HepG2 (cell line): ENCODE data around the gene KLHL17. TPM values are rescaled to one million over a fixed set of nuclear protein-coding genes. Genes with fewer than 3 reads are reported as not detected.

Experiments
- AGO1 ChIP-seq: fragments of 200-400 bp; formaldehyde crosslinking; IDR thresholded peaks from 2 replicates; pipeline ENCODE4 v1.6.1; 2017; ENCODE audit warnings: mild to moderate bottlenecking, low read depth, low read length, moderate library complexity; ENCODE audit not compliant: poor library complexity, severe bottlenecking
- CAMTA2 ChIP-seq: sonication (generic); formaldehyde crosslinking; IDR thresholded peaks from 2 replicates; pipeline ENCODE4 v1.4.0; 2020; ENCODE audit warnings: mild to moderate bottlenecking, missing genetic modification reagents, borderline replicate concordance
- GLI4 ChIP-seq: sonication (generic); formaldehyde crosslinking; IDR thresholded peaks from 2 replicates; pipeline ENCODE4 v1.5.1; 2020; ENCODE audit warnings: missing genetic modification reagents, mild to moderate bottlenecking, moderate library complexity, borderline replicate concordance
- JARID2 ChIP-seq: sonication (generic); formaldehyde crosslinking; IDR thresholded peaks from 2 replicates; pipeline ENCODE4 v1.8.1; 2023; ENCODE audit warnings: missing genetic modification reagents, inconsistent platforms; ENCODE audit not compliant: insufficient replicate concordance
- RAD51 ChIP-seq: fragments of 450-650 bp; IDR thresholded peaks from 2 replicates; pipeline ENCODE4 v1.6.1; 2016; ENCODE audit warnings: borderline replicate concordance
- SETDB1 ChIP-seq: sonication (generic); formaldehyde crosslinking; IDR thresholded peaks from 2 replicates; pipeline ENCODE4 v1.5.1; 2020; ENCODE audit warnings: missing genetic modification reagents, mild to moderate bottlenecking, borderline replicate concordance
- TFE3 ChIP-seq: IDR thresholded peaks from 2 replicates; pipeline ENCODE4 v1.6.1; 2016
- XRCC5 ChIP-seq: fragments of 200-400 bp; formaldehyde crosslinking; optimal IDR thresholded peaks from 2 replicates; pipeline ENCODE3; 2017; ENCODE audit warnings: mild to moderate bottlenecking, low read length
- ZBTB7B ChIP-seq: sonication (generic); formaldehyde crosslinking; IDR thresholded peaks from 2 replicates; pipeline ENCODE4 v1.4.0; 2020; ENCODE audit warnings: missing genetic modification reagents
- ZNF251 ChIP-seq: sonication (generic); formaldehyde crosslinking; IDR thresholded peaks from 2 replicates; pipeline ENCODE4 v1.9.0; 2021; ENCODE audit warnings: mild to moderate bottlenecking, missing genetic modification reagents
- ZNF468 ChIP-seq: sonication (generic); formaldehyde crosslinking; IDR thresholded peaks from 2 replicates; pipeline ENCODE4 v1.8.0; 2022; ENCODE audit warnings: mild to moderate bottlenecking, moderate library complexity, missing genetic modification reagents
- ZNF543 ChIP-seq: sonication (generic); formaldehyde crosslinking; IDR thresholded peaks from 2 replicates; pipeline ENCODE4 v1.4.0; 2020; ENCODE audit warnings: mild to moderate bottlenecking, missing genetic modification reagents
- ZNF607 ChIP-seq: sonication (generic); formaldehyde crosslinking; IDR thresholded peaks from 2 replicates; pipeline ENCODE4 v1.5.1; 2020; ENCODE audit warnings: missing genetic modification reagents, mild to moderate bottlenecking, borderline replicate concordance
- polyA plus RNA-seq, 8 experiments: library from polyadenylated mRNA; depleted of rRNA in 3 of 8; stranded (reverse) in 7 of 8; unstranded in 1 of 8; fragments of >200 nt; fragmentation: Illumina TruSeq in 4 of 8; extraction: Trizol in 4 of 8; gene quantifications; 2 replicates each; pipeline versions ENCODE4 v1.2.1 to v1.2.3, GENCODE V29; 2011 to 2016; ENCODE audit warnings: low read depth in 4 of 8, missing spikeins in 1 of 8, mixed read lengths in 1 of 8; ENCODE audit not compliant: insufficient read depth in 1 of 8
- total RNA-seq, 5 experiments: library from RNA; depleted of rRNA; stranded (reverse); fragments of >200 nt; fragmentation: Illumina TruSeq; extraction: Trizol; gene quantifications; 2 replicates each; pipeline ENCODE4 v1.2.3, GENCODE V29; 2016; ENCODE audit warnings: low read depth in 1 of 5
- TF ChIP-seq, protein P1 (sequence below): sonication (generic); formaldehyde crosslinking; IDR thresholded peaks from 2 replicates; pipeline ENCODE4 v1.4.0; 2020; ENCODE audit warnings: mild to moderate bottlenecking, missing genetic modification reagents
- TF ChIP-seq, protein P2 (sequence below): sonication (generic); formaldehyde crosslinking; IDR thresholded peaks from one replicate; pipeline ENCODE4 v1.5.1; 2020; ENCODE audit warnings: mild to moderate bottlenecking, missing genetic modification reagents; ENCODE audit errors: not compliant biosample characterization

The KLHL17 gene
- total and polyA plus RNA-seq, 2 of the 13 experiments (the other 11 are each of a cell fraction or from before 2014, with no cell fraction given), result 9.3 to 24.7 TPM

- TF ChIP-seq ZNF468 (CRISPR knock-in tag) (no peak), SETDB1 (no peak), ZNF607 (CRISPR knock-in tag) (no peak), TFE3 (CRISPR knock-in tag) (no peak), AGO1 (no peak), ZNF251 (CRISPR knock-in tag) (no peak), JARID2 (no peak), RAD51 (no peak), CAMTA2 (CRISPR knock-in tag) (no peak), ZNF543 (CRISPR knock-in tag) (no peak), ZBTB7B (peak; percentile 78), XRCC5 (no peak), GLI4 (0 out of 2 replicates have a peak, but pooled peaks have one; percentile 48)
- TF ChIP-seq, protein P1, sequence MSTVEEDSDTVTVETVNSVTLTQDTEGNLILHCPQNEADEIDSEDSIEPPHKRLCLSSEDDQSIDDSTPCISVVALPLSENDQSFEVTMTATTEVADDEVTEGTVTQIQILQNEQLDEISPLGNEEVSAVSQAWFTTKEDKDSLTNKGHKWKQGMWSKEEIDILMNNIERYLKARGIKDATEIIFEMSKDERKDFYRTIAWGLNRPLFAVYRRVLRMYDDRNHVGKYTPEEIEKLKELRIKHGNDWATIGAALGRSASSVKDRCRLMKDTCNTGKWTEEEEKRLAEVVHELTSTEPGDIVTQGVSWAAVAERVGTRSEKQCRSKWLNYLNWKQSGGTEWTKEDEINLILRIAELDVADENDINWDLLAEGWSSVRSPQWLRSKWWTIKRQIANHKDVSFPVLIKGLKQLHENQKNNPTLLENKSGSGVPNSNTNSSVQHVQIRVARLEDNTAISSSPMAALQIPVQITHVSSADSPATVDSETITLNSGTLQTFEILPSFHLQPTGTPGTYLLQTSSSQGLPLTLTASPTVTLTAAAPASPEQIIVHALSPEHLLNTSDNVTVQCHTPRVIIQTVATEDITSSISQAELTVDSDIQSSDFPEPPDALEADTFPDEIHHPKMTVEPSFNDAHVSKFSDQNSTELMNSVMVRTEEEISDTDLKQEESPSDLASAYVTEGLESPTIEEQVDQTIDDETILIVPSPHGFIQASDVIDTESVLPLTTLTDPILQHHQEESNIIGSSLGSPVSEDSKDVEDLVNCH, result no peak
- TF ChIP-seq, protein P2, sequence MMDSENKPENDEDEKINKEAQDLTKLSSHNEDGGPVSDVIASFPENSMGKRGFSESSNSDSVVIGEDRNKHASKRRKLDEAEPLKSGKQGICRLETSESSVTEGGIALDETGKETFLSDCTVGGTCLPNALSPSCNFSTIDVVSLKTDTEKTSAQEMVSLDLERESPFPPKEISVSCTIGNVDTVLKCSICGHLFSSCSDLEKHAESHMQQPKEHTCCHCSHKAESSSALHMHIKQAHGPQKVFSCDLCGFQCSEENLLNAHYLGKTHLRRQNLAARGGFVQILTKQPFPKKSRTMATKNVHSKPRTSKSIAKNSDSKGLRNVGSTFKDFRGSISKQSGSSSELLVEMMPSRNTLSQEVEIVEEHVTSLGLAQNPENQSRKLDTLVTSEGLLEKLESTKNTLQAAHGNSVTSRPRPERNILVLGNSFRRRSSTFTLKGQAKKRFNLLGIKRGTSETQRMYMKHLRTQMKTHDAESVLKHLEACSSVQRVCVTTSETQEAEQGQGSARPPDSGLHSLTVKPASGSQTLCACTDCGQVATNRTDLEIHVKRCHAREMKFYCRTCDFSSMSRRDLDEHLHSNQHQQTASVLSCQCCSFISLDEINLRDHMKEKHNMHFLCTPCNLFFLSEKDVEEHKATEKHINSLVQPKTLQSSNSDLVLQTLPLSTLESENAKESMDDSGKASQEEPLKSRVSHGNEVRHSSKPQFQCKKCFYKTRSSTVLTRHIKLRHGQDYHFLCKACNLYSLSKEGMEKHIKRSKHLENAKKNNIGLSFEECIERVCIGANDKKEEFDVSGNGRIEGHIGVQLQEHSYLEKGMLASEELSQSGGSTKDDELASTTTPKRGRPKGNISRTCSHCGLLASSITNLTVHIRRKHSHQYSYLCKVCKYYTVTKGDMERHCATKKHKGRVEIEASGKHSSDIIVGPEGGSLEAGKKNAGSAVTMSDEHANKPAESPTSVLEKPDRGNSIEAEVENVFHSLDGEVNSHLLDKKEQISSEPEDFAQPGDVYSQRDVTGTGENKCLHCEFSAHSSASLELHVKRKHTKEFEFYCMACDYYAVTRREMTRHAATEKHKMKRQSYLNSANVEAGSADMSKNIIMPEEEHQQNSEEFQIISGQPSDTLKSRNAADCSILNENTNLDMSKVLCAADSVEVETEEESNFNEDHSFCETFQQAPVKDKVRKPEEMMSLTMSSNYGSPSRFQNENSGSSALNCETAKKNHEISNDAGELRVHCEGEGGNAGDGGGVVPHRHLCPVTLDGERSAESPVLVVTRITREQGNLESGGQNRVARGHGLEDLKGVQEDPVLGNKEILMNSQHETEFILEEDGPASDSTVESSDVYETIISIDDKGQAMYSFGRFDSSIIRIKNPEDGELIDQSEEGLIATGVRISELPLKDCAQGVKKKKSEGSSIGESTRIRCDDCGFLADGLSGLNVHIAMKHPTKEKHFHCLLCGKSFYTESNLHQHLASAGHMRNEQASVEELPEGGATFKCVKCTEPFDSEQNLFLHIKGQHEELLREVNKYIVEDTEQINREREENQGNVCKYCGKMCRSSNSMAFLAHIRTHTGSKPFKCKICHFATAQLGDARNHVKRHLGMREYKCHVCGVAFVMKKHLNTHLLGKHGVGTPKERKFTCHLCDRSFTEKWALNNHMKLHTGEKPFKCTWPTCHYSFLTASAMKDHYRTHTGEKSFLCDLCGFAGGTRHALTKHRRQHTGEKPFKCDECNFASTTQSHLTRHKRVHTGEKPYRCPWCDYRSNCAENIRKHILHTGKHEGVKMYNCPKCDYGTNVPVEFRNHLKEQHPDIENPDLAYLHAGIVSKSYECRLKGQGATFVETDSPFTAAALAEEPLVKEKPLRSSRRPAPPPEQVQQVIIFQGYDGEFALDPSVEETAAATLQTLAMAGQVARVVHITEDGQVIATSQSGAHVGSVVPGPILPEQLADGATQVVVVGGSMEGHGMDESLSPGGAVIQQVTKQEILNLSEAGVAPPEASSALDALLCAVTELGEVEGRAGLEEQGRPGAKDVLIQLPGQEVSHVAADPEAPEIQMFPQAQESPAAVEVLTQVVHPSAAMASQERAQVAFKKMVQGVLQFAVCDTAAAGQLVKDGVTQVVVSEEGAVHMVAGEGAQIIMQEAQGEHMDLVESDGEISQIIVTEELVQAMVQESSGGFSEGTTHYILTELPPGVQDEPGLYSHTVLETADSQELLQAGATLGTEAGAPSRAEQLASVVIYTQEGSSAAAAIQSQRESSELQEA (CRISPR knock-in tag), result no peak
Measured at GRCh38 chr1:1004780-1005697, 44.7 kb downstream of the KLHL17 start (continued).
